GM10266 (cell line): ENCODE results near the gene TTBK1.

Experiments
- DNase-seq: peaks from one replicate; pipeline ENCODE4 v3.0.0; 2012; ENCODE audit errors: extremely low spot score
- CTCF ChIP-seq: IDR thresholded peaks from 2 replicates; pipeline ENCODE4 v1.5.1; 2012; ENCODE audit warnings: mild to moderate bottlenecking, low read depth; ENCODE audit not compliant: control insufficient read depth, insufficient read depth; ENCODE audit errors: missing control alignments

The TTBK1 gene

GRCh38 chr6:43310624-43311023 lies 67.3 kb downstream of the TTBK1 start:
- no peak for DNase-seq
- TF ChIP-seq CTCF = no peak

GRCh38 chr6:43311666-43312065 lies 68.4 kb downstream of the TTBK1 start:
- no peak for TF ChIP-seq CTCF
- no peak for DNase-seq

GRCh38 chr6:43313813-43314212 lies 70.5 kb downstream of the TTBK1 start:
- TF ChIP-seq CTCF = no peak
- DNase-seq = no peak

GRCh38 chr6:43318011-43318410 lies 74.7 kb downstream of the TTBK1 start:
- DNase-seq = no peak
- no peak for TF ChIP-seq CTCF

- TF ChIP-seq CTCF = no peak
- DNase-seq = no peak
These were observed 82.6 kb downstream of the TTBK1 start for GRCh38 chr6:43325876-43326275.

GRCh38 chr6:43328528-43328927 lies 85.2 kb downstream of the TTBK1 start:
- no peak for DNase-seq
- TF ChIP-seq CTCF = no peak

- TF ChIP-seq CTCF = no peak
- no peak for DNase-seq
These were observed 88.2 kb downstream of the TTBK1 start for GRCh38 chr6:43331470-43331869.
